ENCODE measurements around the gene MAML1.

MAML1 gene

DNA sequence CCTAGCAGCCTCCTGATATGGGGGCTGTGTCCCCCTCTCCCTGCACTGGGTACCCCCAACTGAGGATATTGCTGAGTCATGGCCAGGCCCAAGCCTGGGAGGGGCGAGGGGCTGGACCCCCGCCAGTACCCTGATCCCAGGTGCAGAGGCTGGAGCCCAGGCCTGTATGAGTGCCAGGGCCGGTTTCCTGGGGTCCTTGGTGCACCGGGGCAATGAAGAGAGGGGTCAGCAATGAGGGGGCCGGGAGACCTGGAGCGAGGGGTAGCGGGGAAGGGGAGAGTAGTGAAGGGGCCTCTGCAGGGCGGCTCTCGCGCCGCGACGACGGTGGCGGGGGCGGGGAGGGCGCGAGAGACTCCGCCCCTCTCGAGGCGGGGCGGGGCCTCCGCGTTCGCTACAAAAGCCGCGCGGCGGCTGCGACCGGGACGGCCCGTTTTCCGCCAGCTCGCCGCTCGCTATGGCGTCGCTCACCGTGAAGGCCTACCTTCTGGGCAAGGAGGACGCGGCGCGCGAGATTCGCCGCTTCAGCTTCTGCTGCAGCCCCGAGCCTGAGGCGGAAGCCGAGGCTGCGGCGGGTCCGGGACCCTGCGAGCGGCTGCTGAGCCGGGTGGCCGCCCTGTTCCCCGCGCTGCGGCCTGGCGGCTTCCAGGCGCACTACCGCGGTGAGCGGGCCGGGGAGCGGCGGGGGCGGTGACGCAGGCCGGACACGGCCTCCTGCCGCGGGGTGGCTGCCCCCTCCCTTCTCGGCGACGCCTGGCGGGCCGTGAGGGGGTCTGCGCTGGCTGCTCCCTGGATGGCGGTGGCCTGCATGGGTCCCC, 88.1 kb downstream of the MAML1 start, which contains the start of gene SQSTM1:
TSS of gene SQSTM1 (plus strand) at position 423 of the 815 bp plus-strand sequence. CDS start at position 455, 32 bp downstream.
- no peaks in the 10 kb centered on the region for H3K27me3 ChIP-seq (ENCODE audit: insufficient read depth, low read depth)
- H3K4me2 ChIP-seq = peak within 1 kb of the TSS; percentile 71
- H3K4me3 ChIP-seq (IDR thresholded peaks at IDR 0.05; ENCODE audit: insufficient read depth, low read depth, low read length) = no peak within 1 kb of the TSS
- H2AFZ ChIP-seq (ENCODE audit: low read depth) = peak within 1 kb of the TSS; percentile 34; the same call in 1 of the 2 replicates
- TF ChIP-seq, protein P1, sequence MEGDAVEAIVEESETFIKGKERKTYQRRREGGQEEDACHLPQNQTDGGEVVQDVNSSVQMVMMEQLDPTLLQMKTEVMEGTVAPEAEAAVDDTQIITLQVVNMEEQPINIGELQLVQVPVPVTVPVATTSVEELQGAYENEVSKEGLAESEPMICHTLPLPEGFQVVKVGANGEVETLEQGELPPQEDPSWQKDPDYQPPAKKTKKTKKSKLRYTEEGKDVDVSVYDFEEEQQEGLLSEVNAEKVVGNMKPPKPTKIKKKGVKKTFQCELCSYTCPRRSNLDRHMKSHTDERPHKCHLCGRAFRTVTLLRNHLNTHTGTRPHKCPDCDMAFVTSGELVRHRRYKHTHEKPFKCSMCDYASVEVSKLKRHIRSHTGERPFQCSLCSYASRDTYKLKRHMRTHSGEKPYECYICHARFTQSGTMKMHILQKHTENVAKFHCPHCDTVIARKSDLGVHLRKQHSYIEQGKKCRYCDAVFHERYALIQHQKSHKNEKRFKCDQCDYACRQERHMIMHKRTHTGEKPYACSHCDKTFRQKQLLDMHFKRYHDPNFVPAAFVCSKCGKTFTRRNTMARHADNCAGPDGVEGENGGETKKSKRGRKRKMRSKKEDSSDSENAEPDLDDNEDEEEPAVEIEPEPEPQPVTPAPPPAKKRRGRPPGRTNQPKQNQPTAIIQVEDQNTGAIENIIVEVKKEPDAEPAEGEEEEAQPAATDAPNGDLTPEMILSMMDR (conservative IDR thresholded peaks at IDR 0.05; ENCODE audit: low read depth, low read length) = no peak
- no peaks in the 10 kb centered on the region for H3K36me3 ChIP-seq (ENCODE audit: insufficient read depth)
- peaks cover 31% of the 10 kb centered on the region for H3K79me2 ChIP-seq (ENCODE audit: insufficient read depth, low read depth)
- peak within 1 kb of the TSS; percentile 99 for H3K27ac ChIP-seq
- H4K20me1 ChIP-seq (ENCODE audit: insufficient read depth) = peaks cover 11% of the 10 kb centered on the region; the same call in 1 of the 2 replicates
- peak within 1 kb of the TSS; percentile 90 for H3K9ac ChIP-seq
- H3K4me1 ChIP-seq (ENCODE audit: low read depth, poor library complexity, severe bottlenecking) = peaks cover 30% of the 10 kb centered on the region

DNA sequence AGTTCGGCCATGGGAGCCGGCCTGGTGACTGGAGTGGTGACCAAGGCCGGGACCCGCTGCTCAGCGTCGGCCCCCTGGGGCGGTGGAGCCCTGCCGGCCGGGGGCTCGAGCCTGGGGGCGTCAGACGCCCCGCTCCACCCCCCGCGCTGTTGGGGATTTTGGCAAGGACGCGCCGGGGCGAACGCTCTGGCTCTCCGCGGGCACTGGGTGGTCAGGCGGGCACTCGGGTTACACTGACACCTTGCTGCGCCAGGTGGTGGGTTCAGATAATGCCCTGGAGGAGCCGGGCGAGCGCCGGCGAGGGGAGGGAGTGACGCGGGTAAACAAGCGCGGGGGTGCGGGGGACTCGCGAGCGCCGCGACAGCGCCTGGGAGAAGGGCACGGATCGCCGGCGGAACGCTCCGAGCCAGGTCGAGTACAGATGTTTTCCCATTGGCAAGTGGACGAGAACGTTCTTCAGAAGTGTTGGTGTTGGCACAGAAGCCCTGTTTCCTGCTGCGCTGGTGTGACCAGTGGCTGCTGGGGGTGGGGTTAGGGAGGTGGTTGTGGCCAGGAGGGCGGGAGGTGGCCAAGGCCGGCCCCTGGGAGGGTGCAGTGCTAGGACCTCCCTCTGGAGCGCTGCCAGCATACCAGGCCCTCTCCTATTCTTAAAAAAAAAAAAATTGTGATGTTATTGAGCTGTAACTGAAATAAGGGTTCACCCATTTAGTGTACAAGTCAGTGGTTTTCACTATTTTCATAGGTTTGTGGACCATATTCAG, 88.9 kb downstream of the MAML1 start:
- peaks cover 31% of the 10 kb centered on the region for H3K79me2 ChIP-seq (ENCODE audit: insufficient read depth, low read depth)
- H3K4me1 ChIP-seq (ENCODE audit: low read depth, poor library complexity, severe bottlenecking) = peaks cover 30% of the 10 kb centered on the region

DNA sequence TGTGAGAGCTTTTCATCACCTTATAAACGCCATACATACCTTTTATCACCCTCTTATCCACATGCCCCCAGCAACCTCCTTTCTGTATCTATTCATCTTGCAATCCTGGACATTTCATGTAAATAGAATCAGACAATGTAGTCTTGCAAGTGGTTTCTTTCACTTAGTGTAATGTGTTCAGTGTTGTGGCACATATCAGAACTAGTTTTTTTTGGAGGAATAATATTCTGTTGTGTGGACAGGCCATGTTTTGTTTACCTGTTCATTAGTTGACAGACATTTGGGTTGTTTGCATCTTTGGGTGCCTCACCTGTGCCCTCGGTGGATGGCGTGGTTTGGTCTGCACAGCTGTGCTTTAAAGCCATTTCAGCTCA, 89.4 kb downstream of the MAML1 start:
- Histone ChIP-seq H3K4me3 (IDR thresholded peaks at IDR 0.05; ENCODE audit: insufficient read depth, low read depth, low read length) (no peak overlapping the region), H3K27me3 (ENCODE audit: insufficient read depth, low read depth) (no peaks in the 10 kb centered on the region), H4K20me1 (ENCODE audit: insufficient read depth) (peaks cover 11% of the 10 kb centered on the region; the same call in 1 of the 2 replicates), H3K27ac (peak overlapping the region; percentile 99; the same call in 1 of the 2 replicates), H3K79me2 (ENCODE audit: insufficient read depth, low read depth) (peaks cover 31% of the 10 kb centered on the region), H3K9ac (peak overlapping the region; percentile 90; the same call in 1 of the 2 replicates), H2AFZ (ENCODE audit: low read depth) (no peak overlapping the region), H3K36me3 (ENCODE audit: insufficient read depth) (no peaks in the 10 kb centered on the region), H3K4me2 (peak overlapping the region; percentile 41), H3K4me1 (ENCODE audit: low read depth, poor library complexity, severe bottlenecking) (peaks cover 30% of the 10 kb centered on the region)
- TF ChIP-seq, protein P1 (conservative IDR thresholded peaks at IDR 0.05; ENCODE audit: low read depth, low read length) = no peak

More for the DNA sequence above, 88.9 kb downstream of the MAML1 start:
- no peaks in the 10 kb centered on the region for H3K27me3 ChIP-seq (ENCODE audit: insufficient read depth, low read depth)
- peaks cover 11% of the 10 kb centered on the region; the same call in 1 of the 2 replicates for H4K20me1 ChIP-seq (ENCODE audit: insufficient read depth)
- no peaks in the 10 kb centered on the region for H3K36me3 ChIP-seq (ENCODE audit: insufficient read depth)
- TF ChIP-seq, protein P1 (conservative IDR thresholded peaks at IDR 0.05; ENCODE audit: low read depth, low read length) = no peak
- peak overlapping the region; percentile 90 for H3K9ac ChIP-seq
- H2AFZ ChIP-seq (ENCODE audit: low read depth) = no peak overlapping the region
- H3K27ac ChIP-seq = peak overlapping the region; percentile 99
- peak overlapping the region; percentile 41 for H3K4me2 ChIP-seq
- no peak overlapping the region for H3K4me3 ChIP-seq (IDR thresholded peaks at IDR 0.05; ENCODE audit: insufficient read depth, low read depth, low read length)

DNA sequence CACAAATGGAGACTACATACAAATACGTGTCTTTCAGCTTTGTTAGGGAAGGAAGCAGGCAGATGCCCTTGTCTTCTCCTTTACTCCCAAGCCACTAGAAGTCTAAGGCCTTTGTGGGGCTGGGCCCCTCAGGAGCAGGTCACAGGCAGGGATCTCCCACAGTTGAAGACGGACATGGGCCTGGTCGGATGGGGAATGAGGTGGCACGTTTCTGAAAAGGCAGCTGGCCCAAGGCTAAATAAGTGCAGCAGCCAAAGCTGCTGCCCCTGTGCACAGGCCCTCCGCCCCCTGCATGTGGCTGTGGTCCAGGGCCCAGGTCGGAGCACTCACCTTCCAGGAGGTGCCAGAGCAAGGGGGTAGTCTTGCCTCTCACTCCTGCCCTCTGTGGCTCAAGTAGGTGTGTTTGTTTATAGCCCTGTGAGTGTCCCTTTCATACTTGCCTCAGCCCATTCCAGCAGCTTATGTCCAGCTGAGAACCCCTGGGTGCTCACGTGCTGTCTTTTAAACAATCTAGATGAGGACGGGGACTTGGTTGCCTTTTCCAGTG, 89.9 kb downstream of the MAML1 start:
- Histone ChIP-seq H4K20me1 (ENCODE audit: insufficient read depth) (peaks cover 11% of the 10 kb centered on the region; the same call in 1 of the 2 replicates), H3K79me2 (ENCODE audit: insufficient read depth, low read depth) (peaks cover 31% of the 10 kb centered on the region), H3K9ac (peak overlapping the region; percentile 90; the same call in 1 of the 2 replicates), H3K27ac (no peak overlapping the region; the same call in 1 of the 2 replicates), H3K27me3 (ENCODE audit: insufficient read depth, low read depth) (no peaks in the 10 kb centered on the region), H3K4me3 (IDR thresholded peaks at IDR 0.05; ENCODE audit: insufficient read depth, low read depth, low read length) (no peak overlapping the region), H3K36me3 (ENCODE audit: insufficient read depth) (no peaks in the 10 kb centered on the region), H3K4me1 (ENCODE audit: low read depth, poor library complexity, severe bottlenecking) (peaks cover 29% of the 10 kb centered on the region), H3K4me2 (peak overlapping the region; percentile 41), H2AFZ (ENCODE audit: low read depth) (no peak overlapping the region)
- TF ChIP-seq, protein P1 (conservative IDR thresholded peaks at IDR 0.05; ENCODE audit: low read depth, low read length) = no peak
